Measurements from ENCODE around the gene SGCA. TPM values are rescaled to one million over a fixed set of nuclear protein-coding genes. Genes with fewer than 3 reads are reported as not detected.

Gene SGCA
- total RNA-seq, 1 experiment from 2014 or later: 0.24 TPM

GRCh38 chr17:50169881-50170459, 4.2 kb downstream of the SGCA start:
- H2BK12ac ChIP-seq (ENCODE audit: insufficient read length, low read depth, low read length): no peak overlapping the region
- Mint-ChIP-seq H3K4me1 (peaks cover 20 to 49% of the 10 kb centered on the region in 2 experiments), H3K9me3 (no peaks in the 10 kb centered on the region; a peak in 1 of 5 replicates), H3K36me3 (ENCODE audit: insufficient read depth in 1 of 3, low read depth in 3 of 3) (no peaks in the 10 kb centered on the region), H3K27me3 (ENCODE audit: low read depth) (peaks cover 4% of the 10 kb centered on the region), H3K27ac (no peak overlapping the region; a peak in 1 of 7 replicates), H3K4me3 (no peak overlapping the region)
- no peak overlapping the region for H3K23ac ChIP-seq (ENCODE audit: insufficient read length, low read depth, low read length)
- no peak overlapping the region for H3K9ac ChIP-seq (ENCODE audit: extremely low read depth, insufficient read length, low read length)
- TF ChIP-seq CTCF (conservative IDR thresholded peaks at IDR 0.05): no peak
- no peak overlapping the region for H3K18ac ChIP-seq (ENCODE audit: insufficient read length, low read depth, low read length)
- no peak overlapping the region for H3K14ac ChIP-seq (ENCODE audit: insufficient read depth, low read length)
- H3K23me2 ChIP-seq (ENCODE audit: insufficient read length, low read depth, low read length, poor library complexity, severe bottlenecking): no peaks in the 10 kb centered on the region
- no peak overlapping the region for H2BK120ac ChIP-seq (ENCODE audit: low read depth, low read length, poor library complexity, severe bottlenecking)
- no peak overlapping the region for H2BK20ac ChIP-seq (ENCODE audit: low read depth, low read length, poor library complexity, severe bottlenecking)
- no peak overlapping the region for H4K91ac ChIP-seq (ENCODE audit: insufficient read length, low read depth, low read length)
- no peak for DNase-seq
- no peak overlapping the region for H3T11ph ChIP-seq (ENCODE audit: low read length)
- H3K4me1 ChIP-seq (ENCODE audit: insufficient read depth, low read length): peaks cover 3% of the 10 kb centered on the region; the same call in 1 of the 2 replicates
- H3K4ac ChIP-seq (ENCODE audit: low read depth, low read length): no peak overlapping the region
- H4K8ac ChIP-seq (replicated peaks; ENCODE audit: insufficient read length, low read depth, low read length): no peak overlapping the region
- WGBS (ENCODE audit: extremely low coverage, insufficient read length, low lambda C conversion rate): no CpG with 5 or more reads among the region's 9 CpGs
- H2AFZ ChIP-seq (ENCODE audit: low read length): no peak overlapping the region
- H3K9me3 ChIP-seq (ENCODE audit: control insufficient read depth, low read depth, low read length): no peaks in the 10 kb centered on the region
- H3K56ac ChIP-seq (ENCODE audit: insufficient read length, low read depth, low read length): no peak overlapping the region
- H4K5ac ChIP-seq (ENCODE audit: insufficient read length, low read depth, low read length): no peak overlapping the region
- no peak overlapping the region for H3K4me2 ChIP-seq (ENCODE audit: insufficient read depth, insufficient read length, low read length)
- no peaks in the 10 kb centered on the region for H4K20me1 ChIP-seq (ENCODE audit: control insufficient read depth, insufficient read depth, insufficient read length)
- no peak overlapping the region for H3K27ac ChIP-seq (ENCODE audit: insufficient read length, low read depth, low read length)
- H3K79me2 ChIP-seq (ENCODE audit: insufficient read depth, low read length): no peaks in the 10 kb centered on the region
- no peaks in the 10 kb centered on the region for H3K27me3 ChIP-seq (ENCODE audit: insufficient read depth, low read length)
- no peak overlapping the region for H2BK5ac ChIP-seq (ENCODE audit: insufficient read length, low read length)
- H2AK5ac ChIP-seq (ENCODE audit: insufficient read length, low read length): no peak overlapping the region
- H3K79me1 ChIP-seq (ENCODE audit: insufficient read depth, low read depth, low read length, poor library complexity, severe bottlenecking): no peaks in the 10 kb centered on the region
- no peak overlapping the region for H2BK15ac ChIP-seq (ENCODE audit: low read depth, low read length)

Measured in H9 (cell line).